ENCODE results near the gene KITLG.

The KITLG gene

GRCh38 chr12:88505696-88506095 is 74.6 kb downstream of the KITLG start:
- peaks cover 4 to 31% (median 18%) of the 10 kb centered on the region in 5 donors for H3K36me3 ChIP-seq (ENCODE audit: control insufficient read depth in 5 of 5, insufficient read depth in 5 of 5, low read length in 5 of 5)
- H3K4me1 ChIP-seq (ENCODE audit: control insufficient read depth in 5 of 5, insufficient read depth in 5 of 5, low read length in 5 of 5) = peaks cover 0 to 7% (median 3%) of the 10 kb centered on the region in 5 donors
- no peak overlapping the region for H3K4me3 ChIP-seq (ENCODE audit: low read depth in 1 of 5, low read length in 5 of 5)
- no peaks in the 10 kb centered on the region for H3K9me3 ChIP-seq (ENCODE audit: control insufficient read depth in 5 of 5, low read length in 5 of 5)
- no peak overlapping the region for H3K9ac ChIP-seq (ENCODE audit: low read length in 5 of 5)
- H3K27ac ChIP-seq (ENCODE audit: low read depth, low read length) = no peak overlapping the region
- no peaks in the 10 kb centered on the region for H3K27me3 ChIP-seq (ENCODE audit: control insufficient read depth in 5 of 5, insufficient read depth in 4 of 5, low read length in 5 of 5)

DNA sequence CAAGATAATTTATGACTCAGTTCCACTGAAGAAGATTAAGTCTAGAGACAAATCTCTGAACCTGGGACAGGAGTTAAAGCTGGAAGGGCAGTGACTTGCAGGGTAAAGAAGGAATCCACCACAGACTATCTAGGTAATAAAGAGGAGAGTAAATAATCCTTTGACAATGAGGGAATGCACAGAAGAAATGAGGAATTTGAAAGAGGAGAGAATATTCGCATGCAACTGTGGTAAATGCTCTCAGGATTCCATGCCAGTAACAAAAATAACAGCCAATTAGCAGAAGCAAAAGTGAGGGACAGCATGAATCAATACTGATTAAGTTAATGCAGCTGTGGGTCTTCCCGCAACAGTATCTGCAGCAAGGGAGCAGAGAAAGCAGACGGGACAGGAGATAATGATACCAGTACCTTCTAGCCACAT is 77.0 kb downstream of the KITLG start:
- no peak overlapping the region for H3K27ac ChIP-seq (ENCODE audit: low read depth, low read length)

DNA sequence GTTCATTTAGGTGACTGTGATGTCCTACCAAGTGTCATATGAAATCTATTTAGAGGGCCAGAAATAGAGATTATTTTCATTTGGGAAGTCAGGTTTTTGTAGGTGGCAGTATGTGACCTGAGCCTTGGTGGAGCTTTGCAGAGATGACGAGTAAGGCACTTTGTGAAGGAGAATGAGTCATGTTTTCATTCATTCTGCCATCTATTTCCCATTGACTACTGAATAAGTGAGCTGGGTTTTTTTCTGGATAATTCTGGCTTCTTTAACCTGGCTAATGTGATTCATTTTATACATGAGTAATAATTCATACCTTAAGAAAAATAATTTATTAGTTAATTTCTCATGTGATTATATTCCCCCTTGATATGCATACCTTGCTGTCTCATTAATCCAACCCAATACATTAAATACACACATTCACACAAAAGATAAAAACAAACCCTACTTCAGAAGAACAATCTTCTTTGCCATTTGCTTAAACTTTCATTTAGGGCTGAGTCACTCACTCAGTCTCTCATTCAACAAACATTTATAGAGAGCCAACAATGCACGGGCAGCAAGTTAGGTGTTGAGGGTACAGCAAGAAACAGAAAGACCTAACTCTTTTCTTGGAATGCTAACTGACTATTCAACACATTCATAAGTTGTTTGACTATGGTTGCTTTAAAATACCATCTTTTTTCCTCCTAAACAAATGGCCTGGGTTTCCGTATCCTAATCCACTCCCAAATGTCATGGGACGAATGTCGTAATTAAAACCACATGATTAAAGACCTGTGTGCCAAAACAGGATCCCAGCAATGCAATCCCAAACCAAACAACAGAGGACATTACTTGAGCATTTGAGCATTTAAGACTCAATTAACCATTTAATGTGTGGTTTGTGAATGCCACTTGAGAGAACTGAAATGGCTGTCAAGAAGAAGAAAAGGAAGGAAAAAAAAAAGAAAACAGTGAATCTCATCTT is 78.0 kb downstream of the KITLG start:
- Histone ChIP-seq H3K9me3 (ENCODE audit: control insufficient read depth in 5 of 5, low read length in 5 of 5) (no peaks in the 10 kb centered on the region), H3K27ac (ENCODE audit: low read depth, low read length) (no peak overlapping the region)

More for the DNA sequence above, 77.0 kb downstream of the KITLG start:
- Histone ChIP-seq H3K4me3 (ENCODE audit: low read depth in 1 of 5, low read length in 5 of 5) (no peak overlapping the region), H3K9ac (ENCODE audit: low read length in 5 of 5) (no peak overlapping the region), H3K27me3 (ENCODE audit: control insufficient read depth in 5 of 5, insufficient read depth in 4 of 5, low read length in 5 of 5) (no peaks in the 10 kb centered on the region), H3K36me3 (ENCODE audit: control insufficient read depth in 5 of 5, insufficient read depth in 5 of 5, low read length in 5 of 5) (peaks cover 4 to 25% (median 20%) of the 10 kb centered on the region in 5 donors), H3K4me1 (ENCODE audit: control insufficient read depth in 5 of 5, insufficient read depth in 5 of 5, low read length in 5 of 5) (peaks cover 0 to 7% (median 3%) of the 10 kb centered on the region in 5 donors), H3K9me3 (ENCODE audit: control insufficient read depth in 5 of 5, low read length in 5 of 5) (no peaks in the 10 kb centered on the region)

GRCh38 chr12:88496891-88497371 is 83.3 kb downstream of the KITLG start:
- H3K27me3 ChIP-seq (ENCODE audit: control insufficient read depth in 5 of 5, insufficient read depth in 4 of 5, low read length in 5 of 5) = no peaks in the 10 kb centered on the region
- no peaks in the 10 kb centered on the region for H3K9me3 ChIP-seq (ENCODE audit: control insufficient read depth in 5 of 5, low read length in 5 of 5)
- H3K36me3 ChIP-seq (ENCODE audit: control insufficient read depth in 5 of 5, insufficient read depth in 5 of 5, low read length in 5 of 5) = peaks cover 0 to 12% (median 3%) of the 10 kb centered on the region in 5 donors
- no peak overlapping the region for H3K4me3 ChIP-seq (ENCODE audit: low read depth in 1 of 5, low read length in 5 of 5)
- H3K9ac ChIP-seq (ENCODE audit: low read length in 5 of 5) = no peak overlapping the region
- no peaks in the 10 kb centered on the region for H3K4me1 ChIP-seq (ENCODE audit: control insufficient read depth in 5 of 5, insufficient read depth in 5 of 5, low read length in 5 of 5)
- no peak overlapping the region for H3K27ac ChIP-seq (ENCODE audit: low read depth, low read length)

More for the DNA sequence above, 78.0 kb downstream of the KITLG start:
- Histone ChIP-seq H3K4me3 (ENCODE audit: low read depth in 1 of 5, low read length in 5 of 5) (no peak overlapping the region), H3K9ac (ENCODE audit: low read length in 5 of 5) (no peak overlapping the region), H3K4me1 (ENCODE audit: control insufficient read depth in 5 of 5, insufficient read depth in 5 of 5, low read length in 5 of 5) (peaks cover 0 to 7% (median 3%) of the 10 kb centered on the region in 5 donors), H3K36me3 (ENCODE audit: control insufficient read depth in 5 of 5, insufficient read depth in 5 of 5, low read length in 5 of 5) (peaks cover 4 to 22% (median 16%) of the 10 kb centered on the region in 5 donors), H3K27me3 (ENCODE audit: control insufficient read depth in 5 of 5, insufficient read depth in 4 of 5, low read length in 5 of 5) (no peaks in the 10 kb centered on the region)

GRCh38 chr12:88496429-88496828 is 83.8 kb downstream of the KITLG start:
- Histone ChIP-seq H3K4me1 (ENCODE audit: control insufficient read depth in 5 of 5, insufficient read depth in 5 of 5, low read length in 5 of 5) (no peaks in the 10 kb centered on the region), H3K9me3 (ENCODE audit: control insufficient read depth in 5 of 5, low read length in 5 of 5) (no peaks in the 10 kb centered on the region), H3K4me3 (ENCODE audit: low read depth in 1 of 5, low read length in 5 of 5) (no peak overlapping the region), H3K27ac (ENCODE audit: low read depth, low read length) (no peak overlapping the region), H3K36me3 (ENCODE audit: control insufficient read depth in 5 of 5, insufficient read depth in 5 of 5, low read length in 5 of 5) (peaks cover 0 to 12% (median 3%) of the 10 kb centered on the region in 5 donors), H3K27me3 (ENCODE audit: control insufficient read depth in 5 of 5, insufficient read depth in 4 of 5, low read length in 5 of 5) (no peaks in the 10 kb centered on the region), H3K9ac (ENCODE audit: low read length in 5 of 5) (no peak overlapping the region)

DNA sequence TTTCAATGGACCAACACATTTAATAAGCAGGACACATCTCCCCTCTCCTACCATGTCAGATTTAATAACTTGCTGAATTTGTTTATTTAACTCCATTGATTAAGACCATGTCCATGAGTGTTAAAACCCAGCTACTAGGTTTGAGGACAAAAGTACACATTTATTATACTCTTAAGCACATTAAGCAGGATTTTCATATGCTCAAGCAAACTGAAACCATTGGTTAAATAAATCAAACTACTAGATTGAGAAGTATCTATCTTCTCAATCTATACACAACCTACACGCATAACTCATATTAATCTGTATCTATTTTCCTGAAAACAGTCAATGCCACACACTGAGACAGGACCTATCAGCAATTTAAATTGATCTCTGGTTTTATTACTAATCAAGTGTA is 85.2 kb downstream of the KITLG start:
- Histone ChIP-seq H3K27ac (ENCODE audit: low read depth, low read length) (no peak overlapping the region), H3K36me3 (ENCODE audit: control insufficient read depth in 5 of 5, insufficient read depth in 5 of 5, low read length in 5 of 5) (peaks cover 0 to 11% (median 3%) of the 10 kb centered on the region in 5 donors)

GRCh38 chr12:88494520-88494919 is 85.8 kb downstream of the KITLG start:
- Histone ChIP-seq H3K4me1 (ENCODE audit: control insufficient read depth in 5 of 5, insufficient read depth in 5 of 5, low read length in 5 of 5) (no peaks in the 10 kb centered on the region), H3K27ac (ENCODE audit: low read depth, low read length) (no peak overlapping the region), H3K9me3 (ENCODE audit: control insufficient read depth in 5 of 5, low read length in 5 of 5) (no peaks in the 10 kb centered on the region), H3K27me3 (ENCODE audit: control insufficient read depth in 5 of 5, insufficient read depth in 4 of 5, low read length in 5 of 5) (no peaks in the 10 kb centered on the region), H3K4me3 (ENCODE audit: low read depth in 1 of 5, low read length in 5 of 5) (no peak overlapping the region), H3K9ac (ENCODE audit: low read length in 5 of 5) (no peak overlapping the region), H3K36me3 (ENCODE audit: control insufficient read depth in 5 of 5, insufficient read depth in 5 of 5, low read length in 5 of 5) (peaks cover 0 to 10% (median 3%) of the 10 kb centered on the region in 5 donors)

More for the DNA sequence above, 85.2 kb downstream of the KITLG start:
- Histone ChIP-seq H3K4me3 (ENCODE audit: low read depth in 1 of 5, low read length in 5 of 5) (no peak overlapping the region), H3K9ac (ENCODE audit: low read length in 5 of 5) (no peak overlapping the region), H3K9me3 (ENCODE audit: control insufficient read depth in 5 of 5, low read length in 5 of 5) (no peaks in the 10 kb centered on the region), H3K27me3 (ENCODE audit: control insufficient read depth in 5 of 5, insufficient read depth in 4 of 5, low read length in 5 of 5) (no peaks in the 10 kb centered on the region), H3K4me1 (ENCODE audit: control insufficient read depth in 5 of 5, insufficient read depth in 5 of 5, low read length in 5 of 5) (no peaks in the 10 kb centered on the region)

- Histone ChIP-seq H3K9ac (ENCODE audit: low read length in 5 of 5) (no peak overlapping the region), H3K27me3 (ENCODE audit: control insufficient read depth in 5 of 5, insufficient read depth in 4 of 5, low read length in 5 of 5) (no peaks in the 10 kb centered on the region), H3K9me3 (ENCODE audit: control insufficient read depth in 5 of 5, low read length in 5 of 5) (no peaks in the 10 kb centered on the region), H3K36me3 (ENCODE audit: control insufficient read depth in 5 of 5, insufficient read depth in 5 of 5, low read length in 5 of 5) (peaks cover 0 to 10% (median 3%) of the 10 kb centered on the region in 5 donors), H3K4me3 (ENCODE audit: low read depth in 1 of 5, low read length in 5 of 5) (no peak overlapping the region), H3K27ac (ENCODE audit: low read depth, low read length) (no peak overlapping the region), H3K4me1 (ENCODE audit: control insufficient read depth in 5 of 5, insufficient read depth in 5 of 5, low read length in 5 of 5) (no peaks in the 10 kb centered on the region)
These were observed 86.6 kb downstream of the KITLG start for GRCh38 chr12:88493636-88494035.

DNA sequence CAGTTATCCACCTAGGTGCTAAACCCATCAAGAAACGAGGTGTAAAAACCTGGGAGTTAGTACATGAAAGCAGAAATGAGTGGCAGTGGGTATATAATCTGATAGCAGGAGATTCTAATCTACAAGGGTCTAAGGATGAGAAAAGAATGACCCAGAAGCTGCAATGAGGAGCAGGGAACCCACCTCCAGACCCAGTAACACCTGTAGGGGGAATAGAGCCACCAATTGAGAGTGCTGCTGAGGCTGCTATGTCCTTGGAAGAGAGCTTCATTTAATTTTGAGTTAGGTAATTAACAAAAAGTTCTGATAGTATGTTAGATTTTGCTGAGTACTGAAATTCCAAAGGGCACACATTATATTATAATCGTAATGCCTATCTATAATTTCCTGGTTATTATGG is 89.8 kb downstream of the KITLG start:
- no peaks in the 10 kb centered on the region for H3K9me3 ChIP-seq (ENCODE audit: control insufficient read depth in 5 of 5, low read length in 5 of 5)
- no peak overlapping the region for H3K9ac ChIP-seq (ENCODE audit: low read length in 5 of 5)
- no peaks in the 10 kb centered on the region for H3K36me3 ChIP-seq (ENCODE audit: control insufficient read depth in 5 of 5, insufficient read depth in 5 of 5, low read length in 5 of 5)
- H3K27me3 ChIP-seq (ENCODE audit: control insufficient read depth in 5 of 5, insufficient read depth in 4 of 5, low read length in 5 of 5) = no peaks in the 10 kb centered on the region
- no peak overlapping the region for H3K27ac ChIP-seq (ENCODE audit: low read depth, low read length)
- H3K4me1 ChIP-seq (ENCODE audit: control insufficient read depth in 5 of 5, insufficient read depth in 5 of 5, low read length in 5 of 5) = no peaks in the 10 kb centered on the region
- no peak overlapping the region for H3K4me3 ChIP-seq (ENCODE audit: low read depth in 1 of 5, low read length in 5 of 5)

GRCh38 chr12:88472775-88473174 is 107.5 kb downstream of the KITLG start:
- no peak overlapping the region for H3K4me3 ChIP-seq (ENCODE audit: low read depth in 1 of 5, low read length in 5 of 5)
- H3K9me3 ChIP-seq (ENCODE audit: control insufficient read depth in 5 of 5, low read length in 5 of 5) = peaks cover 0 to 3% (median 0%) of the 10 kb centered on the region in 5 donors
- no peak overlapping the region for H3K27ac ChIP-seq (ENCODE audit: low read depth, low read length)
- no peaks in the 10 kb centered on the region for H3K27me3 ChIP-seq (ENCODE audit: control insufficient read depth in 5 of 5, insufficient read depth in 4 of 5, low read length in 5 of 5)
- H3K36me3 ChIP-seq (ENCODE audit: control insufficient read depth in 5 of 5, insufficient read depth in 5 of 5, low read length in 5 of 5) = no peaks in the 10 kb centered on the region
- H3K4me1 ChIP-seq (ENCODE audit: control insufficient read depth in 5 of 5, insufficient read depth in 5 of 5, low read length in 5 of 5) = peaks cover 0 to 2% (median 0%) of the 10 kb centered on the region in 5 donors
- no peak overlapping the region for H3K9ac ChIP-seq (ENCODE audit: low read length in 5 of 5)

Measured in subcutaneous abdominal adipose tissue (tissue), 5 donors.